MM.1S (cell line): ENCODE data around the gene PAX6.

Experiments used
- DNase-seq: peaks from one replicate; pipeline ENCODE4 v3.0.0-alpha.2; 2015
- H2AFZ ChIP-seq: fragments of 300-600 bp; sonication (generic); 2 replicates; pipeline ENCODE4 v1.6.0; 2016; ENCODE audit warnings: antibody characterized with exemption, low read length
- H3F3A ChIP-seq: fragments of 300-600 bp; sonication (generic); 2 replicates; pipeline ENCODE4 v1.6.1; 2016; ENCODE audit warnings: mild to moderate bottlenecking, antibody characterized with exemption, low read length, moderate library complexity, mixed read lengths; ENCODE audit not compliant: insufficient read depth
- H3K27ac ChIP-seq: fragments of 300-600 bp; sonication (generic); 2 replicates; pipeline ENCODE4 v1.5.1; 2016; ENCODE audit warnings: mild to moderate bottlenecking, low read length
- H3K27me3 ChIP-seq: fragments of 300-600 bp; sonication (generic); replicated peaks from 2 replicates; pipeline ENCODE4 v1.6.0; 2016; ENCODE audit warnings: low read length; ENCODE audit not compliant: insufficient read depth
- H3K36me3 ChIP-seq: fragments of 300-600 bp; sonication (generic); replicated peaks from 2 replicates; pipeline ENCODE4 v1.6.1; 2016; ENCODE audit warnings: mild to moderate bottlenecking, low read length, mixed read lengths; ENCODE audit not compliant: insufficient read depth
- H3K4me1 ChIP-seq: fragments of 300-600 bp; sonication (generic); 2 replicates; pipeline ENCODE4 v1.6.1; 2016; ENCODE audit warnings: low read length, mixed read lengths
- H3K4me2 ChIP-seq: fragments of 300-600 bp; sonication (generic); 2 replicates; pipeline ENCODE4 v1.6.0; 2016; ENCODE audit warnings: low read depth, low read length
- H3K4me3 ChIP-seq: fragments of 300-600 bp; sonication (generic); 2 replicates; pipeline ENCODE4 v1.5.1; 2016; ENCODE audit warnings: low read length, mixed read lengths
- H3K79me2 ChIP-seq: fragments of 300-600 bp; sonication (generic); 2 replicates; pipeline ENCODE4 v1.6.1; 2016; ENCODE audit warnings: mixed run types, low read length, mixed read lengths
- H3K9ac ChIP-seq: fragments of 300-600 bp; sonication (generic); 2 replicates; pipeline ENCODE4 v1.6.1; 2016; ENCODE audit warnings: low read length, mixed read lengths
- H3K9me2 ChIP-seq: fragments of 300-600 bp; sonication (generic); replicated peaks from 2 replicates; pipeline ENCODE4 v1.6.1; 2016; ENCODE audit warnings: mild to moderate bottlenecking, low read length, mixed read lengths; ENCODE audit not compliant: insufficient read depth
- H3K9me3 ChIP-seq: fragments of 300-600 bp; sonication (generic); replicated peaks from 2 replicates; pipeline ENCODE4 v1.6.1; 2016; ENCODE audit warnings: mild to moderate bottlenecking, low read length, mixed read lengths; ENCODE audit not compliant: insufficient read depth
- H4K20me1 ChIP-seq: fragments of 300-600 bp; sonication (generic); 2 replicates; pipeline ENCODE4 v1.6.1; 2016; ENCODE audit warnings: mild to moderate bottlenecking, low read length, moderate library complexity, mixed read lengths; ENCODE audit not compliant: insufficient read depth
- CTCF ChIP-seq: fragments of 300-600 bp; sonication (generic); IDR thresholded peaks from 2 replicates; pipeline ENCODE4 v1.5.1; 2016; ENCODE audit warnings: antibody characterized with exemption, low read length, mixed read lengths
- EZH2 ChIP-seq: fragments of 300-600 bp; sonication (generic); optimal IDR thresholded peaks from 2 replicates; pipeline ENCODE3; 2017; ENCODE audit warnings: low read depth, mild to moderate bottlenecking, antibody characterized with exemption, low read length, mixed read lengths
- EZH2phosphoT487 ChIP-seq: fragments of 300-600 bp; sonication (generic); IDR thresholded peaks from 2 replicates; pipeline ENCODE4 v1.6.1; 2018; ENCODE audit warnings: antibody characterized with exemption, low read length

Gene PAX6

GRCh38 chr11:31799435-31800397, 11.4 kb downstream of the PAX6 start:
- H3K4me2 ChIP-seq: no peak overlapping the region
- H3K4me1 ChIP-seq: no peaks in the 10 kb centered on the region
- H3K4me3 ChIP-seq: no peak overlapping the region

DNA sequence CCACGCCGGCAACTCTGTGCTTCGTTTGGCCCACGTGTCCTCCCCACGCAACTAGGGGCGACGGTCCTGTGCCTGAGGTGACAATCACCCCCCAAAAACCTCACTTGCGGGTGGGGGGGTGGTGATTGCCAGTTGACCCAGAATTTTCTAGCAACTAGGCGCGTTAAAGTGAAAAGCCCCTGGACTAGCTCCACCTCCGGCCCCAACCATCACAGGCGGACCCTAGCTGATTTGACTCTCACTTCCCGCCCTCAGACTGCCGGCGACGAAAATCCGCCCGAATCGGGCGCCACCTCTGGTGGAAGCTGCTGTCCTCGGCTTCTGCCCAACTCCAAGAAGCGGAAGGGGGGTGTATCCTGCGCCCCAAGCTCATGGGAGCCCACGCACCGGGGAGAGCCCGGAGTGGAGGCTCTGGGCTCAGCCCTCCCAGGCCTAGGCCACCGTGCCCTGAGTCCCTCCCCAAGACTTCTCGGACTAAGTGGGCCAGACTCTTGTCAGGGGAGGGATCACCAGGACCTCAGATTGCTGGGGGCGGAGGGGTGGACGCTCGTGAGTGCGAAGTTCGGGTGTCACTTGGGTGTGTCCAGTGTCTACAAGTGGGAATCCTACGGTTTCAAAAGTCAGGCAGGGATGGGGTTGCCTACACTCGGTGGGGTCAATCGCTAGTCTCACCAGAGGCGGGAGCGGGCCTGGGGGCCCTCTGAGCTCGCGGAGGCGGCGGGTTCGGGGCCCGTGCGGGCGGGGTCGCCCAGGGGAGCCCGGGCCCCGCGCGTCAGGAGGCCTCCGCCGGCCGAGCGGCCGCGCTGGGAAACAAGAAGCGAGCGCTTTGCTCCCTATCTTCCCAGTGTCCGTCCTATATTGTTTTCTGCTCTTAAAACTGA, 12.3 kb downstream of the PAX6 start:
- H3K4me3 ChIP-seq: no peak overlapping the region
- H3K36me3 ChIP-seq: no peaks in the 10 kb centered on the region
- H3K9me3 ChIP-seq: no peaks in the 10 kb centered on the region
- H4K20me1 ChIP-seq: no peaks in the 10 kb centered on the region
- H3K9me2 ChIP-seq: no peaks in the 10 kb centered on the region
- H3K9ac ChIP-seq: no peak overlapping the region
- no peak overlapping the region for H2AFZ ChIP-seq
- peaks cover 1% of the 10 kb centered on the region; the same call in 1 of the 2 replicates for H3K27me3 ChIP-seq
- H3K79me2 ChIP-seq: no peaks in the 10 kb centered on the region
- H3K4me1 ChIP-seq: no peaks in the 10 kb centered on the region
- no peaks in the 10 kb centered on the region for H3F3A ChIP-seq
- no peak overlapping the region for H3K27ac ChIP-seq
- peak; percentile 0 for DNase-seq
- TF ChIP-seq EZH2: no peak
- TF ChIP-seq EZH2phosphoT487: no peak
- no peak for TF ChIP-seq CTCF
- no peak overlapping the region for H3K4me2 ChIP-seq

More at GRCh38 chr11:31799435-31800397, 11.4 kb downstream of the PAX6 start:
- no peak overlapping the region for H3K9ac ChIP-seq
- no peaks in the 10 kb centered on the region for H3F3A ChIP-seq
- H3K9me2 ChIP-seq: no peaks in the 10 kb centered on the region
- TF ChIP-seq EZH2: no peak
- no peak for TF ChIP-seq EZH2phosphoT487
- TF ChIP-seq CTCF: no peak
- H3K9me3 ChIP-seq: no peaks in the 10 kb centered on the region
- no peak overlapping the region for H2AFZ ChIP-seq
- H3K36me3 ChIP-seq: no peaks in the 10 kb centered on the region
- peak; percentile 3 for DNase-seq
- H4K20me1 ChIP-seq: no peaks in the 10 kb centered on the region
- no peak overlapping the region for H3K27ac ChIP-seq
- H3K27me3 ChIP-seq: peaks cover 11% of the 10 kb centered on the region; the same call in 1 of the 2 replicates
- H3K79me2 ChIP-seq: no peaks in the 10 kb centered on the region

GRCh38 chr11:31798057-31798553, 13.0 kb downstream of the PAX6 start:
- H3K9me3 ChIP-seq: no peaks in the 10 kb centered on the region
- no peak overlapping the region for H3K4me3 ChIP-seq
- H2AFZ ChIP-seq: no peak overlapping the region
- H3K9me2 ChIP-seq: no peaks in the 10 kb centered on the region
- no peaks in the 10 kb centered on the region for H4K20me1 ChIP-seq
- TF ChIP-seq CTCF (no peak), EZH2phosphoT487 (no peak), EZH2 (no peak)
- no peaks in the 10 kb centered on the region for H3F3A ChIP-seq
- no peak overlapping the region for H3K9ac ChIP-seq
- no peaks in the 10 kb centered on the region; the same call in 1 of the 2 replicates for H3K27me3 ChIP-seq
- no peak overlapping the region for H3K27ac ChIP-seq
- H3K36me3 ChIP-seq: no peaks in the 10 kb centered on the region
- DNase-seq: no peak
- no peaks in the 10 kb centered on the region for H3K4me1 ChIP-seq
- H3K79me2 ChIP-seq: no peaks in the 10 kb centered on the region
- H3K4me2 ChIP-seq: no peak overlapping the region
